ENCODE results near the gene SYCP1.
"Not testable (repeated sequence)": the region's sequence is repeated elsewhere in the genome, so short reads cannot be mapped to it uniquely, and the experiment has no call there.

The SYCP1 gene

GRCh38 chr1:114854693-114855320 is at the start of gene SYCP1:
SYCP1 (plus strand) TSS chr1:114854863; CDS start chr1:114855465, 602 bp downstream.
- no peak for DNase-seq (ENCODE audit: low read depth)

- no peak for DNase-seq (ENCODE audit: low read depth)
Measured at GRCh38 chr1:114819869-114820268, 34.8 kb upstream of the SYCP1 start.

- DNase-seq (ENCODE audit: low read depth), result no peak
Measured at GRCh38 chr1:114820392-114820791, 34.3 kb upstream of the SYCP1 start.

- DNase-seq (ENCODE audit: low read depth), result no peak
Measured at GRCh38 chr1:114821978-114822377, 32.7 kb upstream of the SYCP1 start.

GRCh38 chr1:114828251-114828650 is 26.4 kb upstream of the SYCP1 start:
- no peak for DNase-seq (ENCODE audit: low read depth)

DNA sequence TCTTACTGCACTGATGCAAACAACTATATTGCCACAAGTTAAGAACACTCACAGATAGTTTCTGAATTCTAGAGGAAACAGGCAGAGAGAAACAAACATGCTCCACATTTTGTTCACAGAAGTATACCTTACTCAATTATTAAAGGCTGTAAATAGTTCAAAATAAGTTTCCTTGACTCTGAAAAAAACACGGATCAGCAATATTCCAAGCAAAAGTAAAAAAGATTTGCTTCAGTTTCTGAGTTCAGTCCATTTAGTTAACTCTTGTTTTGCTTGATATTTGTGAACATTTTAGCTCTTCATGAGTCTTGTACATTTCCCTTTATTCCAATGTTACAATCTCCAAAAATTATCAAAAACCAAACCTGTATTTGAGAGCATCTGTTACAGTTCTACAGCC is 24.6 kb upstream of the SYCP1 start:
- not testable (repeated sequence) for DNase-seq (ENCODE audit: low read depth)

DNA sequence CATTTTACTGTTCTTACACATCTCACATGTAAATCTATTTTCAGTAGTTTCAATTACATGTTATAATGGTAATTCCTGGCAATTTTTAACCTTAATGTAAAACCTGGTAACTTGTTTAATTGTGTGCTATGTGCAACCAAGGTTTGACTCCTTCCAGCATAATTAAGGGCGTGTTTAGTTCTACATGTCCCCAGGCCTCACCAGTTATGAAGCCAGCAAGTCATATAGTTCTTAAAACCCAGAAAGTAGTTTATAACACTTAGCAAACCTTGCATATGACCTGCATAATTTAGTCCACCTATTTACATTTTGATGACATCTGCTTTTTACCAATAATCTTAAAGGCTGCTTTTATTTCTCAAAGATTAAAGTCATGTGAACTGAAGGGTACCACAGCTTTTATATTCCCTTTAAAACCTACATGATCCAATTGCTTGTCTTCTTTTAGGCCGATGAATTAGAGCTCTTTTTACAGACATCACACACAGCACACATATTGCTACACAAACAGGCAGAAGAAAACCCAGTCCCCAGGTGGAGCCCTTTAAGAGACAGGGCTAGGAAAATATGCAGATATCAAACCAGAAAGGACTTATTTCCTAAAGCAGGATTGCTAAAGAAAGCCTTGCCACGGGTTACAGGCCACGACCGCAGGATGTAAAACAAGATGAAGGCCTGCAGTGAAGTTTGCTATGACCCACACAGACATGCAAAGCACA is 23.2 kb upstream of the SYCP1 start:
- DNase-seq (ENCODE audit: low read depth), result no peak

GRCh38 chr1:114832057-114832456 is 22.6 kb upstream of the SYCP1 start:
- no peak for DNase-seq (ENCODE audit: low read depth)

- DNase-seq (ENCODE audit: low read depth), result no peak
Measured at GRCh38 chr1:114833421-114833820, 21.2 kb upstream of the SYCP1 start.

GRCh38 chr1:114844270-114844669 is 10.4 kb upstream of the SYCP1 start:
- no peak for DNase-seq (ENCODE audit: low read depth)

- DNase-seq (ENCODE audit: low read depth), result no peak
Measured at GRCh38 chr1:114853584-114853983, 1.1 kb upstream of the SYCP1 start.

GRCh38 chr1:114861384-114861783 is 6.7 kb downstream of the SYCP1 start:
- no peak for DNase-seq (ENCODE audit: low read depth)

- DNase-seq (ENCODE audit: low read depth), result no peak
Measured at GRCh38 chr1:114892194-114892918, 37.7 kb downstream of the SYCP1 start.

DNA sequence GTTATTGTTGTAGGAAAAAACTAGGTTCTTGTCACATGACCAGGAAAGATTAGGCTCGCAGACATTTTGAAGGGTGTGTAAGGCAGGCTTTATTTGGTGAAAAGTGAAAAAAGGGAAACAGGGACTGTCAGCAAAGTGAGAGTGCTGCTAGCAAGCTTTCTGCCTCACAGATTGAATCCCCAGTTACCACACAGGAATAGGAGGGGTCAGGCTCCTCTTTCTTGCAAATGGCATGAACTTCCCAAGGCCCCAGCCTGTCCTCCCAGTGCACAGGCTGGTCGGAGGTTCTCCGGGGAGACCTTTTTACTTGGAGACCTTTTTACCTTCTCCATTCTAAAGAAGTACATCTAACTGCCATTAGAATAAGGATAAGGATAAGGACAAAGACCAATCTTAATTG is 42.1 kb downstream of the SYCP1 start:
- no peak for DNase-seq (ENCODE audit: low read depth)

DNA sequence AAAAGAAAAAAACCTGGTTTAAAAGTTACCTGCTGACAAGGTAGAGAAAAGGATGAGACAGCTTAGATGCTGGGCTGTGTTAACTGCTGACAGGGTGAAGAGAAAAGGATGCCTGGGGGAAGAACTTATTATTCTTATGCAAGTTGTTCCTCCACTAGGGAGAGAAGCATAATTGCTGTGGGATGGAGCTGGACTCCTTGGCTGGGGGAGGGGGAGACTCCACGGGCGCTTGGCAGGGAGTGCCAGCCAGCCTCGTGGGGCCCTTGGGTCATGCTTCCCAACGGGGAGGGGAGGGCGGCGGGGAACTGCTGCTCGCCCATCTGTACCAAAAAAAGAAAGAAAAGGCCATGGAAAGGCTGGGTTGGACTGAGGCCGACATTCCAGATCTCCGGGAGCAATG is 47.2 kb downstream of the SYCP1 start:
- DNase-seq (ENCODE audit: low read depth), result no peak

DNA sequence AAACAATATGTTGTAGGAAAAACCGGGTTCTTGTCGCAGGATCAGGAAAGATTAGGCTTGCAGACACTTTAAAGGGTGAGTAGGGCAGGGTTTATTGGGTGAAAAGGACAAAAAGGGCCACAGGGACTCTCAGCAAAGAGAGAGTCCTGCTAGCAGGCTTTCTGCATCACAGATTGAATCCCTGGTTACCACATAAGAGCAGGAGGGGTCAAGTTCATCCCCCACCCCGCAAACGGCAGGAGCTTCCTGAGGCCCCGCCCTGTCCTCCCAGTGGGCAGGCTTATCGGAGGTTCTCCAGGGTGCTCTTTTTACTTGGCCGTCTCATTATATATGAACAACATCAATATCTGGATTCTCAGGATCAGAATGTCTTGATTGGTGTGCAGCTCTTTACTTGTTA is 47.7 kb downstream of the SYCP1 start:
- no peak for DNase-seq (ENCODE audit: low read depth)

DNA sequence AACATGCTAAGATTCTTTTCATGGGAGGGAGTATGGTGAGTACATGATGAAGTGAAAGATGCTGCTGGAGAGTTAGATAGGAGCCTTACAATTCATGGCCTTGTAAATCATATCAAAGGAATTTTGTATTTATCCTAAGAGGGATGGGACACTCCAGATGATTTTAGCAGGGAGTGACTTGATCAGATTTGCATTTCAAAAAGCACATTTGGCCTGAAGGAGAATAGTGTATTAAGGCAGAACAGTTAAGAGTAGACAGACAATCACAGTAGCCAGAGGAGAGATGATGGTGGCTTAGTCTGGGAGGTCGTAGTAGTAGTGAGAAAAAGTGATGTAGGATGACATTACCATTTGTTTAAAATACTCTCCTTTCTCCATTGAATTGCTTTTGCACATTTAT is 48.8 kb downstream of the SYCP1 start:
- DNase-seq (ENCODE audit: low read depth), result no peak

GRCh38 chr1:114915720-114916119 is 61.1 kb downstream of the SYCP1 start:
- not testable (repeated sequence) for DNase-seq (ENCODE audit: low read depth)

- no peak for DNase-seq (ENCODE audit: low read depth)
Measured at GRCh38 chr1:114926607-114927006, 71.9 kb downstream of the SYCP1 start.

GRCh38 chr1:114927401-114927800 is 72.7 kb downstream of the SYCP1 start:
- DNase-seq (ENCODE audit: low read depth), result no peak

DNA sequence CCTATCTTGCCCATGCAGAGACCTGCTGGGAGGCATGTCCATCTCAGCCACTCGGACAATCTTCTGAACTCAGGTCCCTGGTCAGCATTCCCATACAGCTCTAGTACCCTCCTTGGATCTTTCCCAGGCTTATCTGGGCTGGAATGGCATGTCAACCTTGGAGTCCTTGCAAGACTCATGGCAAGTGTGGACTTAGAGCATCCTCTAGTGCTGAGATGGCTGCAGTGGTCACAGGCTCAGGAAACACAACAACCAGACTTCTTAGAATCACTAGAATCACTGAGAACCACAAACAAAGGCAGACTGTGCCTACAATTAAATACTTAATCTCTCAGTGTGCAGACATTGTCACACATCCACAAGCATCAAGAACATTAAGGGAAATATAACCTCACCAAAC is 101.9 kb downstream of the SYCP1 start:
- no peak for DNase-seq (ENCODE audit: low read depth)

DNA sequence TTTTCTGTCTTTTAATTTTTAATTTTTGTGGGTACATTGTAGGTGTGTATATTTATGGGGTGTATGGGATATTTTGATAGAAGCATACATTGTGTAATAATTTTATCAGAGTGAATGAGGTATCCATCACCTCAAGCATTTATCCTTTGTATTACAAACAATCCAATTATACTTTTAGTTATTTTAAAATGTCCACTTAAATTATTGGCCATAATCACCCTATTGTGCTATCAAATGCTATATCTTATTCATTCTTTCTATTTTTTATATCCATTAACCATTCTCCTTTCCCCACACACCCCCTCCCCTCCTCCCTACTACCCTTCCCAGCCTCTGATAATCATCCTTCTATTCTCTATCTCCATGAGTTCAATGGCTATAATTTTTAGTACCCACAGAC is 104.8 kb downstream of the SYCP1 start:
- DNase-seq (ENCODE audit: low read depth), result no peak

DNA sequence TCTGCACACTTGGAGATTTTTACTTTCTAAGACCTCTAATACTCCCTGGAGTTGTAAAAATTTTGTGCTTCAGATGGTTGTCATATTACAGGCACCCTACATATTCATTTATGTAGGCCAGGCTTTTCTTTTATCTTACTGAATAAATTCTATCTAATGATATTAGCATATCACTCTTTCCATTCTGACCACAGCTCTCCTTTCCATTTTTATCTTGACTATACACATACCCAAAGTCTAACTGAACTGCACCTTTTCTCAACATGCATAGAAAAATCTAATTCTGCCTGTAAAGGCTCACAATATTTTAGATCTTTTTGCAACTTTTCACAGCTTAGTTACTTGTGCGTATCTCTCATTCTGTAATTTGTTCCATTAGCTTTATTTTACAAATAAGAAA is 122.2 kb downstream of the SYCP1 start:
- no peak for DNase-seq (ENCODE audit: low read depth)

Data from activated T-helper 9 cell treated with anti-CD3 and anti-CD28 coated beads, Interleukin-2, amount 50 U/mL, for 16 hours (primary cell).